WTC11 (cell line): Measurements from ENCODE around the gene KCNJ8. TPM values are rescaled to one million over a fixed set of nuclear protein-coding genes. Genes with fewer than 3 reads are reported as not detected.

Experiments
- ATAC-seq: fragments of 200-7000 bp; cut with Tn5 transposase; 2 replicates; pipeline ENCODE4 v1.10.0; 2021; ENCODE audit warnings: mild to moderate bottlenecking, moderate library complexity
- CTCF ChIA-PET: fragments of 300-600 bp; sonication (Branson Sonifier 250); formaldehyde crosslinking; loops from one replicate; lab custom pipeline; 2021; ENCODE audit warnings: antibody characterized with exemption; lab: Charles Lee
- POLR2A ChIA-PET: fragments of 350-600 bp; sonication (Branson Sonifier 250); formaldehyde crosslinking; loops from one replicate; lab custom pipeline; 2021; ENCODE audit warnings: antibody characterized with exemption; lab: Charles Lee
- DNase-seq: peaks from one replicate; pipeline ENCODE4 v3.0.0; 2021; ENCODE audit warnings: low spot score
- H3K27ac Mint-ChIP-seq: 2 replicates; pipeline ENCODE4 v1.8.0; 2021; ENCODE audit warnings: mixed read lengths
- H3K27me3 Mint-ChIP-seq: 2 replicates; pipeline ENCODE4 v1.8.0; 2021; ENCODE audit warnings: low read depth, mild to moderate bottlenecking, moderate library complexity, mixed read lengths
- H3K36me3 Mint-ChIP-seq: 2 replicates; pipeline ENCODE4 v1.8.0; 2021; ENCODE audit warnings: mixed read lengths
- H3K4me1 Mint-ChIP-seq: 2 replicates; pipeline ENCODE4 v1.8.0; 2022; ENCODE audit warnings: mixed read lengths
- H3K4me3 Mint-ChIP-seq: 2 replicates; pipeline ENCODE4 v1.8.0; 2021; ENCODE audit warnings: mild to moderate bottlenecking, moderate library complexity, mixed read lengths
- H3K9me3 Mint-ChIP-seq: 2 replicates; pipeline ENCODE4 v1.8.0; 2021; ENCODE audit warnings: mixed read lengths
- AR ChIP-seq: fragments of 250-450 bp; sonication (Bioruptor Pico); IDR thresholded peaks from 2 replicates; pipeline ENCODE4 v1.9.0; 2021; ENCODE audit warnings: mild to moderate bottlenecking
- E2F5 ChIP-seq: sonication (generic); formaldehyde crosslinking; IDR thresholded peaks from 2 replicates; pipeline ENCODE4 v1.8.1; 2022; ENCODE audit warnings: mild to moderate bottlenecking, moderate library complexity, missing genetic modification reagents
- ELF4 ChIP-seq: sonication (generic); formaldehyde crosslinking; IDR thresholded peaks from 2 replicates; pipeline ENCODE4 v1.8.1; 2022; ENCODE audit warnings: low read depth, mild to moderate bottlenecking, moderate library complexity, missing genetic modification reagents
- GTF2I ChIP-seq: fragments of 250-450 bp; sonication (Bioruptor Pico); conservative IDR thresholded peaks from 2 replicates; pipeline ENCODE4 v1.4.0; 2021; ENCODE audit warnings: mild to moderate bottlenecking
- IRF2 ChIP-seq: sonication (generic); formaldehyde crosslinking; IDR thresholded peaks from 2 replicates; pipeline ENCODE4 v1.8.0; 2022; ENCODE audit warnings: low read depth, missing genetic modification reagents, borderline replicate concordance
- MAX ChIP-seq: sonication (generic); formaldehyde crosslinking; IDR thresholded peaks from 2 replicates; pipeline ENCODE4 v1.8.0; 2022; ENCODE audit warnings: mild to moderate bottlenecking, missing genetic modification reagents
- NFATC4 ChIP-seq: fragments of 250-450 bp; sonication (Bioruptor Pico); IDR thresholded peaks from 2 replicates; pipeline ENCODE4 v1.9.0; 2021; ENCODE audit warnings: mild to moderate bottlenecking
- PRRX2 ChIP-seq: fragments of 250-450 bp; sonication (Bioruptor Pico); IDR thresholded peaks from 2 replicates; pipeline ENCODE4 v1.8.0; 2021; ENCODE audit warnings: mild to moderate bottlenecking
- SMAD3 ChIP-seq: sonication (generic); formaldehyde crosslinking; IDR thresholded peaks from 2 replicates; pipeline ENCODE4 v1.8.0; 2022; ENCODE audit warnings: missing genetic modification reagents, mild to moderate bottlenecking, borderline replicate concordance
- SOX15 ChIP-seq: fragments of 250-450 bp; sonication (Bioruptor Pico); IDR thresholded peaks from 2 replicates; pipeline ENCODE4 v1.9.0; 2021; ENCODE audit warnings: mild to moderate bottlenecking
- TEAD4 ChIP-seq: sonication (generic); formaldehyde crosslinking; IDR thresholded peaks from 2 replicates; pipeline ENCODE4 v1.8.0; 2022; ENCODE audit warnings: mild to moderate bottlenecking, missing genetic modification reagents
- ZBTB21 ChIP-seq: sonication (generic); formaldehyde crosslinking; IDR thresholded peaks from 2 replicates; pipeline ENCODE4 v1.8.1; 2023; ENCODE audit warnings: mild to moderate bottlenecking, missing genetic modification reagents, borderline replicate concordance
- ZBTB43 ChIP-seq: sonication (generic); formaldehyde crosslinking; IDR thresholded peaks from 2 replicates; pipeline ENCODE4 v1.8.1; 2023; ENCODE audit warnings: mild to moderate bottlenecking, missing genetic modification reagents
- ZNF232 ChIP-seq: sonication (generic); formaldehyde crosslinking; IDR thresholded peaks from 2 replicates; pipeline ENCODE4 v1.8.0; 2022; ENCODE audit warnings: mild to moderate bottlenecking, missing genetic modification reagents
- total RNA-seq: library from RNA; stranded (reverse); gene quantifications from 3 replicates; pipeline ENCODE4 v1.2.3, GENCODE V29; 2021
- TF ChIP-seq, protein P1 (sequence below): sonication (generic); formaldehyde crosslinking; IDR thresholded peaks from 2 replicates; pipeline ENCODE4 v1.8.1; 2023; ENCODE audit warnings: mild to moderate bottlenecking, missing genetic modification reagents, borderline replicate concordance
- TF ChIP-seq, protein P2 (sequence below): fragments of 250-450 bp; sonication (Bioruptor Pico); IDR thresholded peaks from 2 replicates; pipeline ENCODE4 v2.1.2; 2022; ENCODE audit warnings: mild to moderate bottlenecking, moderate library complexity
- TF ChIP-seq, protein P3 (sequence below): sonication (generic); formaldehyde crosslinking; IDR thresholded peaks from 2 replicates; pipeline ENCODE4 v1.8.0; 2023; ENCODE audit warnings: mild to moderate bottlenecking, missing genetic modification reagents
- TF ChIP-seq, protein P4 (sequence below): fragments of 200-600 bp; IDR thresholded peaks from 2 replicates; pipeline ENCODE4 v1.8.0; 2022; ENCODE audit warnings: antibody characterized with exemption
- TF ChIP-seq, protein P5 (sequence below): sonication (generic); formaldehyde crosslinking; IDR thresholded peaks from 2 replicates; pipeline ENCODE4 v1.8.0; 2022; ENCODE audit warnings: mild to moderate bottlenecking, missing genetic modification reagents

KCNJ8 gene
- total RNA-seq, 1 experiment from 2014 or later = 1.4 TPM

- no peak overlapping the region for H3K4me3 Mint-ChIP-seq
- H3K27ac Mint-ChIP-seq = no peak overlapping the region
These were observed 55.4 kb downstream of the KCNJ8 start for GRCh38 chr12:21718944-21719650.

More at GRCh38 chr12:21718944-21719650, 55.4 kb downstream of the KCNJ8 start:
- H3K4me1 Mint-ChIP-seq = no peaks in the 10 kb centered on the region
- ATAC-seq (no peak), DNase-seq (no peak)
- POLR2A ChIA-PET = no interaction called here
- H3K36me3 Mint-ChIP-seq = no peaks in the 10 kb centered on the region
- no peaks in the 10 kb centered on the region for H3K9me3 Mint-ChIP-seq
- TF ChIP-seq ZBTB43 (CRISPR knock-in tag) (no peak), PRRX2 (no peak), SOX15 (CRISPR knock-in tag) (no peak), MAX (no peak), SMAD3 (no peak), TEAD4 (CRISPR knock-in tag) (no peak), AR (no peak), IRF2 (CRISPR knock-in tag) (no peak), ZNF232 (no peak), GTF2I (CRISPR knock-in tag) (no peak), E2F5 (CRISPR knock-in tag) (no peak), NFATC4 (CRISPR knock-in tag) (no peak), ZBTB21 (CRISPR knock-in tag) (no peak), ELF4 (CRISPR knock-in tag) (no peak)
- TF ChIP-seq, protein P1, sequence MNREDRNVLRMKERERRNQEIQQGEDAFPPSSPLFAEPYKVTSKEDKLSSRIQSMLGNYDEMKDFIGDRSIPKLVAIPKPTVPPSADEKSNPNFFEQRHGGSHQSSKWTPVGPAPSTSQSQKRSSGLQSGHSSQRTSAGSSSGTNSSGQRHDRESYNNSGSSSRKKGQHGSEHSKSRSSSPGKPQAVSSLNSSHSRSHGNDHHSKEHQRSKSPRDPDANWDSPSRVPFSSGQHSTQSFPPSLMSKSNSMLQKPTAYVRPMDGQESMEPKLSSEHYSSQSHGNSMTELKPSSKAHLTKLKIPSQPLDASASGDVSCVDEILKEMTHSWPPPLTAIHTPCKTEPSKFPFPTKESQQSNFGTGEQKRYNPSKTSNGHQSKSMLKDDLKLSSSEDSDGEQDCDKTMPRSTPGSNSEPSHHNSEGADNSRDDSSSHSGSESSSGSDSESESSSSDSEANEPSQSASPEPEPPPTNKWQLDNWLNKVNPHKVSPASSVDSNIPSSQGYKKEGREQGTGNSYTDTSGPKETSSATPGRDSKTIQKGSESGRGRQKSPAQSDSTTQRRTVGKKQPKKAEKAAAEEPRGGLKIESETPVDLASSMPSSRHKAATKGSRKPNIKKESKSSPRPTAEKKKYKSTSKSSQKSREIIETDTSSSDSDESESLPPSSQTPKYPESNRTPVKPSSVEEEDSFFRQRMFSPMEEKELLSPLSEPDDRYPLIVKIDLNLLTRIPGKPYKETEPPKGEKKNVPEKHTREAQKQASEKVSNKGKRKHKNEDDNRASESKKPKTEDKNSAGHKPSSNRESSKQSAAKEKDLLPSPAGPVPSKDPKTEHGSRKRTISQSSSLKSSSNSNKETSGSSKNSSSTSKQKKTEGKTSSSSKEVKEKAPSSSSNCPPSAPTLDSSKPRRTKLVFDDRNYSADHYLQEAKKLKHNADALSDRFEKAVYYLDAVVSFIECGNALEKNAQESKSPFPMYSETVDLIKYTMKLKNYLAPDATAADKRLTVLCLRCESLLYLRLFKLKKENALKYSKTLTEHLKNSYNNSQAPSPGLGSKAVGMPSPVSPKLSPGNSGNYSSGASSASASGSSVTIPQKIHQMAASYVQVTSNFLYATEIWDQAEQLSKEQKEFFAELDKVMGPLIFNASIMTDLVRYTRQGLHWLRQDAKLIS (CRISPR knock-in tag) = no peak
- TF ChIP-seq, protein P2, sequence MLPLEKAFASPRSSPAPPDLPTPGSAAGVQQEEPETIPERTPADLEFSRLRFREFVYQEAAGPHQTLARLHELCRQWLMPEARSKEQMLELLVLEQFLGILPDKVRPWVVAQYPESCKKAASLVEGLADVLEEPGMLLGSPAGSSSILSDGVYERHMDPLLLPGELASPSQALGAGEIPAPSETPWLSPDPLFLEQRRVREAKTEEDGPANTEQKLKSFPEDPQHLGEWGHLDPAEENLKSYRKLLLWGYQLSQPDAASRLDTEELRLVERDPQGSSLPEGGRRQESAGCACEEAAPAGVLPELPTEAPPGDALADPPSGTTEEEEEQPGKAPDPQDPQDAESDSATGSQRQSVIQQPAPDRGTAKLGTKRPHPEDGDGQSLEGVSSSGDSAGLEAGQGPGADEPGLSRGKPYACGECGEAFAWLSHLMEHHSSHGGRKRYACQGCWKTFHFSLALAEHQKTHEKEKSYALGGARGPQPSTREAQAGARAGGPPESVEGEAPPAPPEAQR (CRISPR knock-in tag) = no peak
- TF ChIP-seq, protein P3, sequence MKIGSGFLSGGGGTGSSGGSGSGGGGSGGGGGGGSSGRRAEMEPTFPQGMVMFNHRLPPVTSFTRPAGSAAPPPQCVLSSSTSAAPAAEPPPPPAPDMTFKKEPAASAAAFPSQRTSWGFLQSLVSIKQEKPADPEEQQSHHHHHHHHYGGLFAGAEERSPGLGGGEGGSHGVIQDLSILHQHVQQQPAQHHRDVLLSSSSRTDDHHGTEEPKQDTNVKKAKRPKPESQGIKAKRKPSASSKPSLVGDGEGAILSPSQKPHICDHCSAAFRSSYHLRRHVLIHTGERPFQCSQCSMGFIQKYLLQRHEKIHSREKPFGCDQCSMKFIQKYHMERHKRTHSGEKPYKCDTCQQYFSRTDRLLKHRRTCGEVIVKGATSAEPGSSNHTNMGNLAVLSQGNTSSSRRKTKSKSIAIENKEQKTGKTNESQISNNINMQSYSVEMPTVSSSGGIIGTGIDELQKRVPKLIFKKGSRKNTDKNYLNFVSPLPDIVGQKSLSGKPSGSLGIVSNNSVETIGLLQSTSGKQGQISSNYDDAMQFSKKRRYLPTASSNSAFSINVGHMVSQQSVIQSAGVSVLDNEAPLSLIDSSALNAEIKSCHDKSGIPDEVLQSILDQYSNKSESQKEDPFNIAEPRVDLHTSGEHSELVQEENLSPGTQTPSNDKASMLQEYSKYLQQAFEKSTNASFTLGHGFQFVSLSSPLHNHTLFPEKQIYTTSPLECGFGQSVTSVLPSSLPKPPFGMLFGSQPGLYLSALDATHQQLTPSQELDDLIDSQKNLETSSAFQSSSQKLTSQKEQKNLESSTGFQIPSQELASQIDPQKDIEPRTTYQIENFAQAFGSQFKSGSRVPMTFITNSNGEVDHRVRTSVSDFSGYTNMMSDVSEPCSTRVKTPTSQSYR (CRISPR knock-in tag) = no peak
- TF ChIP-seq, protein P4, sequence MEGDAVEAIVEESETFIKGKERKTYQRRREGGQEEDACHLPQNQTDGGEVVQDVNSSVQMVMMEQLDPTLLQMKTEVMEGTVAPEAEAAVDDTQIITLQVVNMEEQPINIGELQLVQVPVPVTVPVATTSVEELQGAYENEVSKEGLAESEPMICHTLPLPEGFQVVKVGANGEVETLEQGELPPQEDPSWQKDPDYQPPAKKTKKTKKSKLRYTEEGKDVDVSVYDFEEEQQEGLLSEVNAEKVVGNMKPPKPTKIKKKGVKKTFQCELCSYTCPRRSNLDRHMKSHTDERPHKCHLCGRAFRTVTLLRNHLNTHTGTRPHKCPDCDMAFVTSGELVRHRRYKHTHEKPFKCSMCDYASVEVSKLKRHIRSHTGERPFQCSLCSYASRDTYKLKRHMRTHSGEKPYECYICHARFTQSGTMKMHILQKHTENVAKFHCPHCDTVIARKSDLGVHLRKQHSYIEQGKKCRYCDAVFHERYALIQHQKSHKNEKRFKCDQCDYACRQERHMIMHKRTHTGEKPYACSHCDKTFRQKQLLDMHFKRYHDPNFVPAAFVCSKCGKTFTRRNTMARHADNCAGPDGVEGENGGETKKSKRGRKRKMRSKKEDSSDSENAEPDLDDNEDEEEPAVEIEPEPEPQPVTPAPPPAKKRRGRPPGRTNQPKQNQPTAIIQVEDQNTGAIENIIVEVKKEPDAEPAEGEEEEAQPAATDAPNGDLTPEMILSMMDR = no peak
- TF ChIP-seq, protein P5, sequence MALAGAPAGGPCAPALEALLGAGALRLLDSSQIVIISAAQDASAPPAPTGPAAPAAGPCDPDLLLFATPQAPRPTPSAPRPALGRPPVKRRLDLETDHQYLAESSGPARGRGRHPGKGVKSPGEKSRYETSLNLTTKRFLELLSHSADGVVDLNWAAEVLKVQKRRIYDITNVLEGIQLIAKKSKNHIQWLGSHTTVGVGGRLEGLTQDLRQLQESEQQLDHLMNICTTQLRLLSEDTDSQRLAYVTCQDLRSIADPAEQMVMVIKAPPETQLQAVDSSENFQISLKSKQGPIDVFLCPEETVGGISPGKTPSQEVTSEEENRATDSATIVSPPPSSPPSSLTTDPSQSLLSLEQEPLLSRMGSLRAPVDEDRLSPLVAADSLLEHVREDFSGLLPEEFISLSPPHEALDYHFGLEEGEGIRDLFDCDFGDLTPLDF (CRISPR knock-in tag) = no peak
- no peaks in the 10 kb centered on the region for H3K27me3 Mint-ChIP-seq
- CTCF ChIA-PET = no interaction called here
